Osteocyte (in vitro differentiated cells): ENCODE measurements around the gene NMRK2. TPM values are rescaled to one million over a fixed set of nuclear protein-coding genes. Genes with fewer than 3 reads are reported as not detected.

Experiments
- DNase-seq: peaks from one replicate; pipeline ENCODE4 v3.0.0; 2021; ENCODE audit warnings: mixed read lengths; ENCODE audit not compliant: unreplicated experiment; ENCODE audit errors: extremely low spot score
- H3K27ac Mint-ChIP-seq: one replicate; pipeline ENCODE4 v1.8.0; 2021; ENCODE audit warnings: mild to moderate bottlenecking, mixed read lengths; ENCODE audit not compliant: unreplicated experiment
- H3K27me3 Mint-ChIP-seq: one replicate; pipeline ENCODE4 v1.8.0; 2021; ENCODE audit warnings: mixed read lengths; ENCODE audit not compliant: unreplicated experiment
- H3K36me3 Mint-ChIP-seq: one replicate; pipeline ENCODE4 v1.8.0; 2021; ENCODE audit warnings: mixed read lengths; ENCODE audit not compliant: unreplicated experiment
- H3K4me1 Mint-ChIP-seq: one replicate; pipeline ENCODE4 v1.8.0; 2021; ENCODE audit warnings: mixed read lengths; ENCODE audit not compliant: unreplicated experiment
- H3K4me3 Mint-ChIP-seq: one replicate; pipeline ENCODE4 v1.8.0; 2021; ENCODE audit warnings: mild to moderate bottlenecking, moderate library complexity, mixed read lengths; ENCODE audit not compliant: unreplicated experiment
- H3K9me3 Mint-ChIP-seq: one replicate; pipeline ENCODE4 v1.8.0; 2021; ENCODE audit warnings: mixed read lengths; ENCODE audit not compliant: unreplicated experiment
- CTCF ChIP-seq: fragments of 200-600 bp; sonication (generic); IDR thresholded peaks from 2 replicates; pipeline ENCODE4 v1.5.0; 2021; ENCODE audit warnings: antibody characterized with exemption, mild to moderate bottlenecking, moderate library complexity
- total RNA-seq: library from RNA; stranded (reverse); gene quantifications from 2 replicates; pipeline ENCODE4 v1.2.1, GENCODE V29; 2021

The NMRK2 gene
- total RNA-seq, 1 donor from 2014 or later: not detected

GRCh38 chr19:3907626-3908265 lies 25.1 kb upstream of the NMRK2 start:
- Mint-ChIP-seq H3K4me3 (no peak overlapping the region), H3K27ac (no peak overlapping the region), H3K9me3 (no peaks in the 10 kb centered on the region), H3K36me3 (no peaks in the 10 kb centered on the region), H3K4me1 (no peaks in the 10 kb centered on the region), H3K27me3 (no peaks in the 10 kb centered on the region)
- TF ChIP-seq CTCF: no peak
- DNase-seq: no peak

DNA sequence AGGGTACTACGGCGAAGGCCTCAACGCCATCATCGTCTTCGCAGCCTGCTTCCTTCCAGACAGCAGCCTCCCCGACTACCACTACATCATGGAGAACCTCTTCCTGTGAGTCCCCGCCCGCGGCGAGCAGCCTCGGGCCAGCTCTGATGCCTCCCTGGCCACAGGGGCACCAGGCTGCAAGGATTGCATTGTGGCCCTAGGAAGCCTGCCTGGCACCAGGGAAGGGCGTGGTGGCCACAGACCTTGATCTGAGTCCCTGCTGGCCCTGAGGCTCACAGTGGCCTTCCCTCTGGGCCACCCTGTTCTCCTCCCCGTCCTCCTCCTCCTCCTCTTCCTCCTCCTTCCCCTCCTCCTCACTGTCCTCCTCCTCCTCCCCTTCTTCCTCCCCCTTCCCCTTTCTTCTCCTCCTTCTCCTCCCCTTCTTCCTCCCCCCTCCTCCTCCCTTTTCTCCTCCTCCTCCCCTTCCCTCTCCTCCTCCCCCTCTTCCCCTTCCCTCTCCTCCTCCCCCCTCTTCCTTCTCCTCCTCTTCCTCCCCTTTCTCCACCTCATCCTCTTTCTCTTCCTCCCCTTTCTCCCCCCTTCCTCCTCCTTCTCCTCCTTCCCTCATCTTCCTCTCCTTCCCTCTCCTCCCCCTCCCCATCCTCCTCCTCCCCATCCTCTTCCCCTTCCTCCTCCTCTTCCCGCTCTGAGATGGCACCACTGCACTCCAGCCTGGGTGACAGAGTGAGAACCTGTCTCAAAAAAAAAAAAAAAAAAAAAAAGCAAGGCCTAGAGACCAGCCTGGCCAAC lies 24.4 kb upstream of the NMRK2 start:
- DNase-seq: no peak
- H3K4me1 Mint-ChIP-seq: no peaks in the 10 kb centered on the region
- no peaks in the 10 kb centered on the region for H3K9me3 Mint-ChIP-seq
- H3K27ac Mint-ChIP-seq: no peak overlapping the region
- no peak for TF ChIP-seq CTCF
- H3K27me3 Mint-ChIP-seq: no peaks in the 10 kb centered on the region
- H3K36me3 Mint-ChIP-seq: no peaks in the 10 kb centered on the region
- no peak overlapping the region for H3K4me3 Mint-ChIP-seq

- no peaks in the 10 kb centered on the region for H3K36me3 Mint-ChIP-seq
- no peak overlapping the region for H3K4me3 Mint-ChIP-seq
- no peaks in the 10 kb centered on the region for H3K4me1 Mint-ChIP-seq
- DNase-seq: no peak
- H3K27me3 Mint-ChIP-seq: no peaks in the 10 kb centered on the region
- H3K27ac Mint-ChIP-seq: no peak overlapping the region
- H3K9me3 Mint-ChIP-seq: no peaks in the 10 kb centered on the region
- TF ChIP-seq CTCF: no peak
These were observed 22.8 kb upstream of the NMRK2 start for GRCh38 chr19:3910105-3910504.

GRCh38 chr19:3914199-3914598 lies 18.7 kb upstream of the NMRK2 start:
- Mint-ChIP-seq H3K4me3 (no peak overlapping the region), H3K27ac (no peak overlapping the region), H3K4me1 (no peaks in the 10 kb centered on the region), H3K9me3 (no peaks in the 10 kb centered on the region), H3K27me3 (peaks cover 4% of the 10 kb centered on the region), H3K36me3 (no peaks in the 10 kb centered on the region)
- DNase-seq: no peak
- TF ChIP-seq CTCF: no peak

DNA sequence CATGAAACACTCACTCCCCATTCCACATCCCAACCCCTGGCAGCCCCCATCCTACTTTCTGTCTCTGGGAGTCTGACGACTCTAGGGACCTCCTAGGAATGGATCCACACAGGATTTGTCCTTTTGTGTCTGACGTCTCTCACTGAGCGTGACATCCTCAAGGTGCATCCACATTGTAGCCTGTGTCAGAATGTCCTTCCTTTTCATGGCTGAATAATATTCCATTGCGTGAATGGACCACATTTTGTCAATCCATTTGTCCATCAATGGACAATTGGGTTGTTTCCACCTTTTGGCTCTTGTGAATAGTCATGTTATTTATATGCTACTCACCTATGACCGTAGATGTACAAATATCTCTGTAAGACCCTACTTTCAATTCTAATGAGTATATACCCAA lies 16.8 kb upstream of the NMRK2 start:
- Mint-ChIP-seq H3K27me3 (peaks cover 4% of the 10 kb centered on the region), H3K27ac (no peak overlapping the region), H3K9me3 (no peaks in the 10 kb centered on the region), H3K4me1 (no peaks in the 10 kb centered on the region), H3K36me3 (no peaks in the 10 kb centered on the region), H3K4me3 (no peak overlapping the region)
- no peak for TF ChIP-seq CTCF
- no peak for DNase-seq
